ENCODE results near the gene MAPK7. TPM values are rescaled to one million over a fixed set of nuclear protein-coding genes. Genes with fewer than 3 reads are reported as not detected.

Gene MAPK7
- total and polyA plus RNA-seq, 2 donors (not counting 3 experiments of a cell fraction or from before 2014, with no cell fraction given), result 16.8 to 30.7 TPM

DNA sequence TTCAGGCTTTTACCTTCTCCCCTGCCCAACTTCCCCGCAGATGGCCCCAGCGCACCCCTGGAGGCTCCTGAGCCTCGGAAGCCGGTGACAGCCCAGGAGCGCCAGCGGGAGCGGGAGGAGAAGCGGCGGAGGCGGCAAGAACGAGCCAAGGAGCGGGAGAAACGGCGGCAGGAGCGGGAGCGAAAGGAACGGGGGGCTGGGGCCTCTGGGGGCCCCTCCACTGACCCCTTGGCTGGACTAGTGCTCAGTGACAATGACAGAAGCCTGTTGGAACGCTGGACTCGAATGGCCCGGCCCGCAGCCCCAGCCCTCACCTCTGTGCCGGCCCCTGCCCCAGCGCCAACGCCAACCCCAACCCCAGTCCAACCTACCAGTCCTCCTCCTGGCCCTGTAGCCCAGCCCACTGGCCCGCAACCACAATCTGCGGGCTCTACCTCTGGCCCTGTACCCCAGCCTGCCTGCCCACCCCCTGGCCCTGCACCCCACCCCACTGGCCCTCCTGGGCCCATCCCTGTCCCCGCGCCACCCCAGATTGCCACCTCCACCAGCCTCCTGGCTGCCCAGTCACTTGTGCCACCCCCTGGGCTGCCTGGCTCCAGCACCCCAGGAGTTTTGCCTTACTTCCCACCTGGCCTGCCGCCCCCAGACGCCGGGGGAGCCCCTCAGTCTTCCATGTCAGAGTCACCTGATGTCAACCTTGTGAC is 3.6 kb downstream of the MAPK7 start:
- no peak for FAIRE-seq
- no peak overlapping the region for H2AFZ ChIP-seq (ENCODE audit: low read depth, low read length)
- ChIA-PET CTCF (no interaction called here), POLR2A (no interaction called here)
- H3K27ac ChIP-seq (ENCODE audit: insufficient read depth, low read depth, low read length), result no peak overlapping the region
- no peak overlapping the region for H3K4me2 ChIP-seq (ENCODE audit: insufficient read depth, low read length)
- DNase-seq (ENCODE audit: low read depth, low spot score), result no peak
- no peaks in the 10 kb centered on the region for H3K27me3 ChIP-seq (ENCODE audit: control insufficient read depth in 2 of 2, insufficient read depth in 2 of 2, low read length in 2 of 2)
- peaks cover 7% of the 10 kb centered on the region for H3K4me1 ChIP-seq (ENCODE audit: control insufficient read depth, extremely low read depth, insufficient read depth, low read length)
- H3K9ac ChIP-seq (replicated peaks; ENCODE audit: extremely low read depth, insufficient read depth, low read length), result no peak overlapping the region
- no TSS peak for BruUV-seq (replicated peaks)
- no peaks in the 10 kb centered on the region for H4K20me1 ChIP-seq (replicated peaks; ENCODE audit: control insufficient read depth, extremely low read depth, insufficient read depth, low read length)
- intact Hi-C loops (cut with micrococcal nuclease) (no loop called here), dilution Hi-C loops (cut with MboI; ENCODE audit: extremely low pct_ligation_motif_present, low sequenced_read_pairs) (no loop called here)
- no peaks in the 10 kb centered on the region for H3K9me1 ChIP-seq (replicated peaks; ENCODE audit: control insufficient read depth, extremely low read depth, insufficient read depth, low read length)
- H3K36me3 ChIP-seq (ENCODE audit: control insufficient read depth in 2 of 2, extremely low read depth in 1 of 2, insufficient read depth in 2 of 2, low read length in 2 of 2), result peaks cover 13 to 32% of the 10 kb centered on the region in 2 experiments
- no peak for TF ChIP-seq GATA2 (IDR thresholded peaks at IDR 0.05; ENCODE audit: insufficient read depth, insufficient read length, low read depth, low read length)
- no peaks in the 10 kb centered on the region for H3K9me3 ChIP-seq (replicated peaks; ENCODE audit: control insufficient read depth, insufficient read depth, low read length)
- H3K4me3 ChIP-seq (replicated peaks in 1 of 3; ENCODE audit: insufficient read depth in 1 of 3, low read depth in 1 of 3, low read length in 3 of 3), result no peak overlapping the region
- peaks cover 15% of the 10 kb centered on the region for H3K79me2 ChIP-seq (ENCODE audit: control insufficient read depth, insufficient read depth, low read length)

DNA sequence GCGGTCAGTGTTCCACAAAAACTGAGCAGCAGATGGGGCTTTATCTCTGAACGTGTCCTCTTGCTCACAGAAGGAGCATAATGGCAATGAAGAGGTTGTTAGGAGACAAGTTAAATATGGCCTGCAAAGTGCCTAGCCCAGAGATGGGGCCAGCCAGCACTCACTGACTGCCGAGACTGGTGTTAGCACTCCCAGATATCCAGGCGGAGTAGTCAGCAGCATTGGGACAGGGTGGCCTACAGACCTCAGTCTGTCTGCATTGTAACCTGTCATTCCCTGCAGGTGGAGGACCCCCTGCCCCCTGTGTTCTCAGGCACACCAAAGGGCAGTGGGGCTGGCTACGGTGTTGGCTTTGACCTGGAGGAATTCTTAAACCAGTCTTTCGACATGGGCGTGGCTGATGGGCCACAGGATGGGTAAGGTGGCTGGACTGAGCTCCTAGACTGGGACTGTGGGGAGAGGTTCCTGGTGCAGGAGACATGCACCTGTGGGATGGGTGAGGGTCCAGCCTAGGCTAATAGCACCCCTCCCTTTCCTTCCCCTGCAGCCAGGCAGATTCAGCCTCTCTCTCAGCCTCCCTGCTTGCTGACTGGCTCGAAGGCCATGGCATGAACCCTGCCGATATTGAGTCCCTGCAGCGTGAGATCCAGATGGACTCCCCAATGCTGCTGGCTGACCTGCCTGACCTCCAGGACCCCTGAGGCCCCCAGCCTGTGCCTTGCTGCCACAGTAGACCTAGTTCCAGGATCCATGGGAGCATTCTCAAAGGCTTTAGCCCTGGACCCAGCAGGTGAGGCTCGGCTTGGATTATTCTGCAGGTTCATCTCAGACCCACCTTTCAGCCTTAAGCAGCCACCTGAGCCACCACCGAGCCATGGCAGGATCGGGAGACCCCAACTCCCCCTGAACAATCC is 4.5 kb downstream of the MAPK7 start:
- Histone ChIP-seq H3K27ac (ENCODE audit: insufficient read depth, low read depth, low read length) (no peak overlapping the region), H3K4me1 (ENCODE audit: control insufficient read depth, extremely low read depth, insufficient read depth, low read length) (peaks cover 7% of the 10 kb centered on the region), H3K79me2 (ENCODE audit: control insufficient read depth, insufficient read depth, low read length) (peaks cover 15% of the 10 kb centered on the region), H3K9ac (replicated peaks; ENCODE audit: extremely low read depth, insufficient read depth, low read length) (no peak overlapping the region), H4K20me1 (replicated peaks; ENCODE audit: control insufficient read depth, extremely low read depth, insufficient read depth, low read length) (no peaks in the 10 kb centered on the region), H3K9me3 (replicated peaks; ENCODE audit: control insufficient read depth, insufficient read depth, low read length) (no peaks in the 10 kb centered on the region), H3K27me3 (ENCODE audit: control insufficient read depth in 2 of 2, insufficient read depth in 2 of 2, low read length in 2 of 2) (no peaks in the 10 kb centered on the region), H3K4me2 (ENCODE audit: insufficient read depth, low read length) (no peak overlapping the region), H2AFZ (ENCODE audit: low read depth, low read length) (no peak overlapping the region), H3K36me3 (ENCODE audit: control insufficient read depth in 2 of 2, extremely low read depth in 1 of 2, insufficient read depth in 2 of 2, low read length in 2 of 2) (peaks cover 13 to 32% of the 10 kb centered on the region in 2 experiments), H3K4me3 (replicated peaks in 1 of 3; ENCODE audit: insufficient read depth in 1 of 3, low read depth in 1 of 3, low read length in 3 of 3) (no peak overlapping the region), H3K9me1 (replicated peaks; ENCODE audit: control insufficient read depth, extremely low read depth, insufficient read depth, low read length) (no peaks in the 10 kb centered on the region)
- intact Hi-C loops (cut with micrococcal nuclease) (no loop called here), dilution Hi-C loops (cut with MboI; ENCODE audit: extremely low pct_ligation_motif_present, low sequenced_read_pairs) (no loop called here)
- DNase-seq (ENCODE audit: low read depth, low spot score) (no peak), FAIRE-seq (no peak)
- ChIA-PET POLR2A (no interaction called here), CTCF (no interaction called here)
- BruUV-seq (replicated peaks), result no TSS peak
- TF ChIP-seq FOS (IDR thresholded peaks at IDR 0.05; ENCODE audit: borderline replicate concordance, insufficient read depth, low read length), result no peak
- no peak for TF ChIP-seq GATA2 (IDR thresholded peaks at IDR 0.05; ENCODE audit: insufficient read depth, insufficient read length, low read depth, low read length)
- TF ChIP-seq MAX (IDR thresholded peaks at IDR 0.05; ENCODE audit: insufficient read depth, insufficient read length), result no peak
- TF ChIP-seq EZH2 (IDR thresholded peaks at IDR 0.05; ENCODE audit: borderline replicate concordance, low read depth, low read length, severe bottlenecking), result no peak
- no peak for TF ChIP-seq MYC (IDR thresholded peaks at IDR 0.05; ENCODE audit: low read depth, low read length)
- no peak for TF ChIP-seq JUN (IDR thresholded peaks at IDR 0.05; ENCODE audit: borderline replicate concordance, insufficient read depth, insufficient read length, low read depth)

Measured in endothelial cell of umbilical vein (primary cell).